K562 (cell line): ENCODE results near the gene ZSWIM9. TPM values are rescaled to one million over a fixed set of nuclear protein-coding genes. Genes with fewer than 3 reads are reported as not detected.

Experiments used
- ATAC-seq: fragments of 200-7000 bp; cut with Tn5 transposase; 3 replicates; pipeline ENCODE4 v1.9.1; 2020; ENCODE audit warnings: moderate library complexity
- BruUV-seq: library from RNA; stranded (reverse); fragments of 400-500 nt; replicated peaks from 2 replicates; lab custom pipeline; 2021; lab: Mats Ljungman, UMichigan
- CTCF ChIA-PET: fragments of 300-600 bp; formaldehyde crosslinking; extraction: SDS; loops from one replicate; lab custom pipeline; 2021; ENCODE audit warnings: low intra/inter-chr PET ratio; lab: Yijun Ruan, JAX
- POLR2A ChIA-PET: fragments of 300-600, 350-650 bp; sonication (Branson Sonifier 250); formaldehyde crosslinking; extraction: SDS; loops from one replicate; lab custom pipeline; 2021; ENCODE audit warnings: antibody characterized with exemption, inconsistent platforms; lab: Yijun Ruan, JAX
- DNase-seq, 4 experiments: peaks; one replicate each; pipeline versions ENCODE4 v3.0.0 to v3.0.0-alpha.2; 2011 to 2018; ENCODE audit warnings: low spot score in 3 of 4, mixed read lengths in 3 of 4; ENCODE audit errors: extremely low read depth in 1 of 4
- FAIRE-seq: peaks from 2 replicates; lab custom pipeline; 2011; peaks lifted over from hg19 to GRCh38; lab: Jason Lieb, UNC
- H2AFZ ChIP-seq: 2 replicates; pipeline ENCODE4 v1.6.0; 2011; ENCODE audit warnings: low read depth, low read length, control low read depth, inconsistent platforms
- H3K27ac ChIP-seq: fragments of 200-600 bp; 3 replicates; pipeline ENCODE4 v1.8.0; 2011; ENCODE audit warnings: low read depth, mild to moderate bottlenecking, control low read depth, inconsistent platforms, low read length, moderate library complexity, mixed read lengths; ENCODE audit errors: extremely low read depth
- H3K27me3 ChIP-seq, 2 experiments: fragments of 300-600 bp in 1 of 2; 2 replicates in 1 of 2; 3 replicates in 1 of 2; pipeline versions ENCODE4 v1.6.0 to v1.8.0; 2011; ENCODE audit warnings: inconsistent platforms in 2 of 2, low read length in 2 of 2, mild to moderate bottlenecking in 1 of 2, mixed read lengths in 1 of 2, moderate library complexity in 1 of 2; ENCODE audit not compliant: control insufficient read depth in 2 of 2, insufficient read depth in 2 of 2
- H3K36me3 ChIP-seq: fragments of 300-600 bp; 3 replicates; pipeline ENCODE4 v1.8.0; 2011; ENCODE audit warnings: mild to moderate bottlenecking, low read length, inconsistent platforms; ENCODE audit not compliant: control insufficient read depth, insufficient read depth
- H3K4me1 ChIP-seq, 2 experiments: fragments of 200-600 bp in 1 of 2; replicated peaks in 1 of 2; 2 replicates in 1 of 2; 3 replicates in 1 of 2; pipeline versions ENCODE4 v1.5.1 to v1.8.0; 2011; ENCODE audit warnings: inconsistent platforms in 2 of 2, low read length in 2 of 2, mild to moderate bottlenecking in 1 of 2, mixed read lengths in 1 of 2, moderate library complexity in 1 of 2; ENCODE audit not compliant: control insufficient read depth in 2 of 2, insufficient read depth in 2 of 2
- H3K4me2 ChIP-seq: 2 replicates; pipeline ENCODE4 v1.6.1; 2011; ENCODE audit warnings: low read length, control low read depth, inconsistent platforms, mixed read lengths; ENCODE audit not compliant: insufficient read depth
- H3K4me3 ChIP-seq: fragments of 200-600 bp; sonication (generic), shearing (Covaris generic); 2 replicates; pipeline ENCODE4 v1.5.1; 2016; ENCODE audit warnings: control low read depth, inconsistent platforms
- H3K79me2 ChIP-seq: fragments of 200-600 bp; 3 replicates; pipeline ENCODE4 v1.8.0; 2011; ENCODE audit warnings: low read length, inconsistent platforms; ENCODE audit not compliant: control insufficient read depth, insufficient read depth
- H3K9ac ChIP-seq, 2 experiments: 2 replicates each; pipeline versions ENCODE4 v1.6.0 to v1.6.1; 2011; ENCODE audit warnings: low read depth in 2 of 2, low read length in 2 of 2, control low read depth in 1 of 2, inconsistent platforms in 1 of 2, mild to moderate bottlenecking in 1 of 2, mixed read lengths in 1 of 2; ENCODE audit not compliant: insufficient read depth in 1 of 2
- H3K9me1 ChIP-seq: one replicate; pipeline ENCODE4 v1.6.0; 2011; ENCODE audit warnings: inconsistent platforms, mild to moderate bottlenecking, low read length, moderate library complexity; ENCODE audit not compliant: control insufficient read depth, insufficient read depth
- H3K9me3 ChIP-seq: replicated peaks from 2 replicates; pipeline ENCODE4 v1.5.1; 2011; ENCODE audit warnings: low read depth, low read length, inconsistent platforms; ENCODE audit not compliant: control insufficient read depth, insufficient read depth
- H4K20me1 ChIP-seq: replicated peaks from 2 replicates; pipeline ENCODE4 v1.6.1; 2011; ENCODE audit warnings: low read length, inconsistent platforms, mixed read lengths; ENCODE audit not compliant: control insufficient read depth, insufficient read depth
- ARHGAP35 ChIP-seq: fragments of 450-650 bp; IDR thresholded peaks from 2 replicates; pipeline ENCODE4 v1.6.1; 2018; ENCODE audit not compliant: partially characterized antibody
- CEBPB ChIP-seq: fragments of 450-650 bp; IDR thresholded peaks from 2 replicates; pipeline ENCODE4 v1.6.1; 2016; ENCODE audit warnings: missing genetic modification characterization, missing compliant biosample characterization
- CEBPG ChIP-seq, 3 experiments: fragments of 200-800 bp in 1 of 3; sonication (Bioruptor generic) in 1 of 3; sonication (generic) in 1 of 3; formaldehyde crosslinking in 1 of 3; IDR thresholded peaks in 2 of 3; conservative IDR thresholded peaks in 1 of 3; 2 replicates each; pipeline versions ENCODE4 v1.6.1 to v1.8.0; 2016 to 2022; ENCODE audit warnings: missing compliant biosample characterization in 2 of 3, missing genetic modification characterization in 2 of 3, mild to moderate bottlenecking in 1 of 3, missing genetic modification reagents in 1 of 3
- RBM25 ChIP-seq: fragments of 200-400 bp; formaldehyde crosslinking; IDR thresholded peaks from 2 replicates; pipeline ENCODE4 v1.6.1; 2018; ENCODE audit warnings: low read length, low read depth, moderate library complexity; ENCODE audit not compliant: severe bottlenecking
- ZKSCAN1 ChIP-seq: fragments of 150-350 bp; IDR thresholded peaks from 2 replicates; pipeline ENCODE4 v1.6.1; 2016; ENCODE audit warnings: low read depth, low read length
- ZNF583 ChIP-seq: fragments of 250-450 bp; sonication (Bioruptor Pico); IDR thresholded peaks from 2 replicates; pipeline ENCODE4 v1.4.0; 2020
- WGBS: fragments of 100-300 bp; shearing (Covaris generic); methylation state at CpG from one replicate; pipeline ENCODE4 v1.1.6; 2016; ENCODE audit warnings: low coverage, mixed read lengths; ENCODE audit not compliant: insufficient coverage; ENCODE audit errors: missing lambda C conversion rate; 5-methylcytosine and 5-hydroxymethylcytosine counted together
- in situ Hi-C: fragments of 300-500 bp; cut with MboI; formaldehyde crosslinking; loops from 4 replicates; pipeline ENCODE4 v1.15.0; 2018; ENCODE audit warnings: inconsistent platforms, mixed read lengths
- intact Hi-C: fragments of 100-400 bp; cut with micrococcal nuclease; formaldehyde crosslinking; loops from 2 replicates; pipeline ENCODE4 v1.14.2; 2022
- polyA plus RNA-seq, 8 experiments: library from polyadenylated mRNA; depleted of rRNA in 4 of 8; stranded (reverse) in 5 of 8; unstranded in 3 of 8; fragments of >200 nt; fragmentation: Nextera tagmentation in 2 of 8; fragmentation: Illumina TruSeq in 1 of 8; extraction: Ambion mirVana in 2 of 8; extraction: Trizol in 1 of 8; gene quantifications; 2 replicates each; pipeline versions ENCODE4 v1.2.1 to v1.2.3, GENCODE V29; 2011 to 2014; ENCODE audit warnings: inconsistent platforms in 1 of 8, missing spikeins in 1 of 8
- total RNA-seq, 7 experiments: library from RNA; depleted of rRNA in 6 of 7; stranded (reverse); fragments of >200 nt in 6 of 7; fragmentation: Illumina TruSeq in 2 of 7; extraction: Trizol in 2 of 7; gene quantifications; 2 replicates each; pipeline versions ENCODE4 v1.2.1 to v1.2.3, GENCODE V29; 2011 to 2021; ENCODE audit warnings: low replicate concordance in 1 of 7

The ZSWIM9 gene
- total and polyA plus RNA-seq, 9 of the 15 experiments (the other 6 are each of a cell fraction or from before 2014, with no cell fraction given) = 0.04 to 1.4 (median 0.34) TPM; not detected in 1

DNA sequence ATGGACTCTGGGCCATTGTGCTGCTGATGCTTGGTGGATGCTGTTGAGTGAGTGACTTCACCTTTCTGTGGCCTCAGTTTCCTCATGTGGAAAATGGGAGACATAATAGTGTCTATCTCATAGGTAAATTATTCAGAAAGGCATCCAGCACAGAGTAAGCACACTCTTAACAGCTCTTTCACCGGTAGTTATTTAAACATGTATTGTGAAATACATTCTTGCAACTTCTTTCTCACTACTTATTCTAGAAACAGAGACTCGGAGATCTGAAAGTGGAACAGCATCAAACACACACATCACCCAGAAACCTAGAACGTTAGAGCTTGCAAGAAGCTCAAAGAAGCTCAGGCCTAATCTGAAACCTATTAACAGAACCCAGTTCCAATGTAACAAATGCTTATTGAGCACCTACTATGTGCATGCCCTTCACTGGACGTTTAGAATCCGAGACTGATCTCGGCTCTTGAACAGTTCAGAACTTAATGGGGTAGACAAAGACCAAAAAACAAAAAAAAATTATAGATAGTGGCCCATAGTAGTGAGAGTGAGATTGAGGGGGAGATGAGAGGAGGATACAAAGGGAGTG, 4.1 kb downstream of the ZSWIM9 start:
- in situ Hi-C loops = no loop called here
- Histone ChIP-seq H2AFZ (no peak overlapping the region), H4K20me1 (no peaks in the 10 kb centered on the region), H3K79me2 (peaks cover 9% of the 10 kb centered on the region; the same call in 2 of the 3 replicates), H3K36me3 (peaks cover 6% of the 10 kb centered on the region; the same call in 2 of the 3 replicates), H3K4me1 (peaks cover 4 to 22% of the 10 kb centered on the region in 2 experiments; a peak in 3 of 5 replicates), H3K4me3 (no peak overlapping the region), H3K4me2 (no peak overlapping the region), H3K9ac (no peak overlapping the region), H3K9me3 (no peaks in the 10 kb centered on the region), H3K9me1 (no peaks in the 10 kb centered on the region), H3K27ac (no peak overlapping the region), H3K27me3 (no peaks in the 10 kb centered on the region)
- no peak for DNase-seq
- no peak for FAIRE-seq
- ATAC-seq = no peak
- CTCF ChIA-PET = no interaction called here
- TF ChIP-seq CEBPG (CRISPR knock-in tag; IDR thresholded peaks at IDR 0.05) (no peak), CEBPG (tag; conservative IDR thresholded peaks at IDR 0.05 in 1 of 2, IDR thresholded peaks at IDR 0.05 in 1 of 2) (peak; percentile 25 to 46; a peak in 3 of 4 replicates), RBM25 (peak; percentile 2), ZKSCAN1 (peak; percentile 92), ZNF583 (CRISPR knock-in tag) (no peak), ARHGAP35 (no peak), CEBPB (peak; percentile 70)
- POLR2A ChIA-PET = interaction anchor here (0.6 to 0.8 kb wide), 2 partner anchors 21 to 29 kb away, joined by 3 read pairs; no protein-coding TSS in a partner anchor
- intact Hi-C loops = no loop called here
- BruUV-seq = no TSS peak
- 50% methylated on average over 6 of the region's 6 CpGs for WGBS
